ENCODE data around the gene ADGRL1. TPM values are rescaled to one million over a fixed set of nuclear protein-coding genes. Genes with fewer than 3 reads are reported as not detected.
"Not testable (repeated sequence)": the region's sequence is repeated elsewhere in the genome, so short reads cannot be mapped to it uniquely, and the experiment has no call there.

The ADGRL1 gene
- total RNA-seq (10 to 100 TPM in 4 of 5 donors, 1 to 10 TPM in 1; 9.0 to 24.5 (median 18.7) TPM), polyA plus RNA-seq (10 to 100 TPM in 1 of 3 donors, 1 to 10 TPM in 2; 6.0 to 11.0 (median 6.7) TPM)
- long read RNA-seq, donor 1, partial matches to known transcripts: 5 of 5 reads
- long read RNA-seq, donor 1, other reads (novel, unspliced or antisense): 0 of 5 reads
- long read RNA-seq, donor 2, partial matches to known transcripts: 20 of 20 reads
- long read RNA-seq, donor 2, other reads (novel, unspliced or antisense): 0 of 20 reads
- long read RNA-seq, donor 3: 0 reads
- long read RNA-seq, donor 4: 0 reads
- long read RNA-seq, donor 5, partial matches to known transcripts: 6 of 8 reads
- long read RNA-seq, donor 5, other reads (novel, unspliced or antisense): 0 of 8 reads
- long read RNA-seq, donor 6, partial matches to known transcripts: 20 of 20 reads
- long read RNA-seq, donor 6, other reads (novel, unspliced or antisense): 0 of 20 reads
- long read RNA-seq, donor 7: 0 reads
- long read RNA-seq, donor 8: 0 reads
- long read RNA-seq, donor 9: 0 reads
- long read RNA-seq, donor 10: 0 reads

GRCh38 chr19:14205452-14206287, at the start of gene ADGRL1:
Gene ADGRL1, minus strand, starts transcription at chr19:14206169. Its CDS starts 22,567 bp downstream, at chr19:14183602.
- Histone ChIP-seq H3K27ac (peak within 1 kb of the TSS; percentile 47 to 83 (median 77)), H3K4me1 (peaks cover 12 to 61% (median 48%) of the 10 kb centered on the region in 4 donors), H3K4me3 (peak within 1 kb of the TSS; percentile 72 to 77 (median 74)), H3K27me3 (peaks cover 0 to 47% (median 17%) of the 10 kb centered on the region in 3 donors)
- H3K9me3 ChIP-seq; intact Hi-C loops (cut with DNase I; ENCODE audit: low total_unique reads); H3K36me3 ChIP-seq: not testable (repeated sequence)
- DNase-seq: peak in 1 of 2 donors; percentile 71
- 0 to 1% (median 1%) methylated on average over 48 to 91 of the region's 96 CpGs for WGBS, 5 donors

- intact Hi-C loops (cut with DNase I; ENCODE audit: low total_unique reads); H3K9me3 ChIP-seq; DNase-seq; H3K4me1 ChIP-seq; H3K27ac ChIP-seq; H3K36me3 ChIP-seq; H3K4me3 ChIP-seq; H3K27me3 ChIP-seq: not testable (repeated sequence)
- 33 to 92% (median 56%) methylated on average over 1 of the region's 1 CpG for WGBS, 5 donors
These were observed 49.3 kb upstream of the ADGRL1 start for GRCh38 chr19:14255316-14255715.

- H3K36me3 ChIP-seq; H3K9me3 ChIP-seq; intact Hi-C loops (cut with DNase I; ENCODE audit: low total_unique reads); H3K27ac ChIP-seq; H3K4me1 ChIP-seq; H3K4me3 ChIP-seq: not testable (repeated sequence)
- WGBS, 5 donors: 9 to 17% (median 12%) methylated on average over 19 of the region's 19 CpGs
- peaks cover 0 to 14% (median 6%) of the 10 kb centered on the region in 3 donors for H3K27me3 ChIP-seq
- peak in 1 of 2 donors; percentile 76 for DNase-seq
These were observed 48.0 kb upstream of the ADGRL1 start for GRCh38 chr19:14253822-14254599.

- Histone ChIP-seq H3K27me3 (peaks cover 0 to 33% (median 19%) of the 10 kb centered on the region in 3 donors), H3K4me1 (peaks cover 7 to 28% (median 22%) of the 10 kb centered on the region in 4 donors)
- DNase-seq; H3K4me3 ChIP-seq; H3K36me3 ChIP-seq; H3K27ac ChIP-seq; intact Hi-C loops (cut with DNase I; ENCODE audit: low total_unique reads); H3K9me3 ChIP-seq: not testable (repeated sequence)
- 96 to 98% (median 96%) methylated on average over 2 of the region's 2 CpGs for WGBS, 5 donors
These were observed 46.2 kb upstream of the ADGRL1 start for GRCh38 chr19:14252136-14252535.

GRCh38 chr19:14250870-14251269, 44.9 kb upstream of the ADGRL1 start:
- TF ChIP-seq POLR2AphosphoS5 (IDR thresholded peaks at IDR 0.05) (no peak), POLR2A (IDR thresholded peaks at IDR 0.05) (no peak), CTCF (IDR thresholded peaks at IDR 0.05) (no peak), EP300 (IDR thresholded peaks at IDR 0.05) (no peak)
- no peak for DNase-seq
- H3K27me3 ChIP-seq: peaks cover 0 to 36% (median 20%) of the 10 kb centered on the region in 3 donors
- 69 to 77% (median 72%) methylated on average over 5 of the region's 5 CpGs for WGBS, 5 donors
- H3K4me3 ChIP-seq: no peak overlapping the region
- no peaks in the 10 kb centered on the region for H3K36me3 ChIP-seq
- H3K9me3 ChIP-seq: no peaks in the 10 kb centered on the region
- peaks cover 7 to 28% (median 22%) of the 10 kb centered on the region in 4 donors for H3K4me1 ChIP-seq
- H3K27ac ChIP-seq: no peak overlapping the region
- intact Hi-C loops (cut with DNase I; ENCODE audit: low total_unique reads): no loop called here

GRCh38 chr19:14250315-14250714, 44.3 kb upstream of the ADGRL1 start:
- DNase-seq; H3K9me3 ChIP-seq; intact Hi-C loops (cut with DNase I; ENCODE audit: low total_unique reads); H3K27ac ChIP-seq; H3K4me3 ChIP-seq; H3K36me3 ChIP-seq: not testable (repeated sequence)
- 84 to 91% (median 88%) methylated on average over 10 of the region's 10 CpGs for WGBS, 5 donors
- Histone ChIP-seq H3K4me1 (peaks cover 7 to 28% (median 22%) of the 10 kb centered on the region in 4 donors), H3K27me3 (peaks cover 0 to 36% (median 20%) of the 10 kb centered on the region in 3 donors)

GRCh38 chr19:14249891-14250290, 43.9 kb upstream of the ADGRL1 start:
- WGBS, 5 donors: 67 to 83% (median 80%) methylated on average over 2 of the region's 2 CpGs
- intact Hi-C loops (cut with DNase I; ENCODE audit: low total_unique reads): not testable (repeated sequence)

GRCh38 chr19:14249012-14249754, 43.2 kb upstream of the ADGRL1 start:
- peaks cover 7 to 28% (median 22%) of the 10 kb centered on the region in 4 donors for H3K4me1 ChIP-seq
- WGBS, 5 donors: 1 to 6% (median 2%) methylated on average over 28 to 39 of the region's 39 CpGs
- H3K27ac ChIP-seq: peak overlapping the region in 3 of 5 donors; percentile 53 to 72 (median 70)
- H3K36me3 ChIP-seq; intact Hi-C loops (cut with DNase I; ENCODE audit: low total_unique reads); H3K9me3 ChIP-seq: not testable (repeated sequence)
- peaks cover 0 to 36% (median 20%) of the 10 kb centered on the region in 3 donors for H3K27me3 ChIP-seq
- peak in 1 of 2 donors; percentile 75 for DNase-seq
- H3K4me3 ChIP-seq: peak overlapping the region; percentile 48 to 59 (median 56)

More at GRCh38 chr19:14249891-14250290, 43.9 kb upstream of the ADGRL1 start:
- not testable (repeated sequence) for H3K9me3 ChIP-seq, DNase-seq, H3K36me3 ChIP-seq, H3K4me3 ChIP-seq, H3K27ac ChIP-seq
- Histone ChIP-seq H3K27me3 (peaks cover 0 to 36% (median 20%) of the 10 kb centered on the region in 3 donors), H3K4me1 (peaks cover 7 to 28% (median 22%) of the 10 kb centered on the region in 4 donors)

Measured in stomach (tissue), 19 donors.